ENCODE data around the gene SLC7A6.

SLC7A6 gene

DNA sequence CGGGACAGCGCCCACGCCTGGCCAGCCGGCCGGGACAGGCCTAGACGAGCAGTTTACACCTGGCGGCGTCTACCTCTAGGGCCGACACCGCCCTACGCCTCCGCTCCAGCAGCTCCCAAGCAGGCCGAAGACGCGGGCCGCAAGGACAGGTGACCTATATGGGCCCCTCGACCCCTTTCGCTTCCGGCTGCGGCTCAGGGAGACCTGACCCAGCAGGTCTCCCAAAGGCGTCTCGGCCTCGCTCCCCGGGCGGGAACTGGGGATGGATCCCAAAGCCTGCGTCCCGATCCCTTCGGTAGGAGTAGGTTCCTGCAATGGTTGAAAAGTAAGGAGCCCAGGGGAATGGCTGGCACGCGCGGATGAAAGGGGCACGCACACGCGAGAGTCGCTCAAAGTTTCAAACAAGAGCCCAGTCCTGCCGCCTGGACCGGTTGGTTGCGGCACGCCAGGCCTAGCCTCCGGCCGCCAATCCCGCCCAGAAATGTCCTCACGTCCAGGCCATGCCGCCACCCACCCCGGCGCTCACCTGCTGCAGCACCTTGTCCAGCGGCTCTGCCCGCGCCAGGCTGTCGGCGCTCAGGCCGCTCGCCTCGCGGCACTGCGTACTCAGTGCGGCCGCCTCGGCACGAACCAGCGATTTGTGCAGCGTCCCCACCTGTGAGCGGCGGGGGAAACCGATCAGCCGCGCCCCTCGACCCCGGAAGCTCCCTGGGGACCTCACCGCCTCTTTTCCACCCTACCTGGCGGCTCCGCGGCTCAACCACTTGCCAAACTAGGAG is 29.0 kb upstream of the SLC7A6 start:
- DNase-seq (ENCODE audit: low read depth, low spot score), result no peak

- no peak for DNase-seq (ENCODE audit: low read depth, low spot score)
These were observed 28.5 kb upstream of the SLC7A6 start, which contains the start of gene ESRP2 for GRCh38 chr16:68235887-68236136. Gene ESRP2, minus strand, starts transcription at chr16:68236127. Its CDS starts 82 bp downstream, at chr16:68236045.

DNA sequence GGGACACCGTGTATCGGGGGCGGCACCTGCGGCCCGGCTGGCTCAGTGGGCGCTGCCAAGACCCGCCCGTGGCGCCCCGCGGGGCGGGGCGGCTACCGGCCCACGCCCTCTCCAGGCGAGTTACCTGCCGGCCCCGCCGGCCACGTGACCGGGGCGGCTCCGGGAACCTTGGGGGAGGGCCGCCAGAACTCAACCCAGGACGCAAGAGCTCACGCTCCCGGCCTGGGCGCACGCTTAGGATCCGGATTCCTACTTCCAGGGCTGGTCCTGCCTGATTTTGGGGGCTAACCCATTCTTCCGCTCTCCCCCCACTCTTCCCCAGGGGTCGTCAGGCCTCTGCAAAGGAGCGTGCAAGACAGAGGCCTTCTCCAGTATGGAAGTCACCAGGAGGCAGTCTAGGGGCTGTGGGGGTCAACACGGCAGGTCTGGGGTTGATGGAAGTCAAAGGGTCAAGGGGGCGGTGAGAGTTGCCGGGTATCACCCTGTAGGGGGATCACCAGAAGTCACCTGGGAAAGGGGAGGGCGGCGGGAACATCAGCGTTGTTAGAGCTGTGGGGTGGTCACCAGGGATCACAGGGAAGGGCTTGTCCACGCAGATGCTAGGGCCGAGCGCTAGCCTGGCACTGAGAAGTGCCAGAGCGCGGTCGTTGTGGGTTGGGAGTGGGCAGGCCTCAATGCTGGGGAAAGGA is 28.0 kb upstream of the SLC7A6 start:
- DNase-seq (ENCODE audit: low read depth, low spot score), result no peak

GRCh38 chr16:68236826-68237242 is 27.5 kb upstream of the SLC7A6 start:
- DNase-seq (ENCODE audit: low read depth, low spot score), result no peak

- peak; percentile 75 for DNase-seq (ENCODE audit: low read depth, low spot score)
These were observed 26.9 kb upstream of the SLC7A6 start for GRCh38 chr16:68237243-68238028.

DNA sequence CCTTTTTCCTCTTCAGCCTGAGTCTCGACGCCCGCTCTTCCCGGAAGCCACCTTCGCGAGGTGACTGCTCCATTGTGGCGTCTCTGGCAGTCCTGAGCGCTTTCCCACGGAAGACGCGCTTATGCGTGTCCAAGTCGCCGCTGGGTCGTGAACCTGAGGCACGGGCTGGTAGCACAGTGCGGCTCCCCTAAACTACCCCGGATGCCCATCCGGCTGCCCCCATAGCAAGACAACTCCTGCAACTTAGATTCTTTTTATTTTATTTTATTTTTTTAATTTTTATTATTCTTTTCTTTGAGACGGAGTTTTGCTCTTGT is 26.3 kb upstream of the SLC7A6 start:
- DNase-seq (ENCODE audit: low read depth, low spot score), result no peak

DNA sequence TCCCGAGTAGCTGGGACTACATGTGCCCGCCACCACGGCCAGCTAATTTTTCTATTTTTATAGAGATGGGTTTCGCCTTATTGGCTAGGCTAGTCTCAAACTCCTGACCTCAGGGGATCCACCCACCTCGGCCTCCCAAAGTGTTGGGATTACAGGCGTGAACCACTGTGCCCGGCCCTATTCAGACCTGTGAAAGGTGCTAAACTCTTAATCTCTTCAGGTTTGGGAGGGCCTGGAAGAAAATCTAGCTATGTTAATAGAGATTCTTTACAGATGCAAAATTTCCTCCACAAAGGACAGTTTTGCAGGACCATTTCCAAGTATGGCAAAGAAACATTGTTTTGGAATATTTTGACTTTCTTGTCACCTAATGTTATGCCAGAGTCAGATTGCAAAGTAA is 22.2 kb upstream of the SLC7A6 start:
- no peak for DNase-seq (ENCODE audit: low read depth, low spot score)

DNA sequence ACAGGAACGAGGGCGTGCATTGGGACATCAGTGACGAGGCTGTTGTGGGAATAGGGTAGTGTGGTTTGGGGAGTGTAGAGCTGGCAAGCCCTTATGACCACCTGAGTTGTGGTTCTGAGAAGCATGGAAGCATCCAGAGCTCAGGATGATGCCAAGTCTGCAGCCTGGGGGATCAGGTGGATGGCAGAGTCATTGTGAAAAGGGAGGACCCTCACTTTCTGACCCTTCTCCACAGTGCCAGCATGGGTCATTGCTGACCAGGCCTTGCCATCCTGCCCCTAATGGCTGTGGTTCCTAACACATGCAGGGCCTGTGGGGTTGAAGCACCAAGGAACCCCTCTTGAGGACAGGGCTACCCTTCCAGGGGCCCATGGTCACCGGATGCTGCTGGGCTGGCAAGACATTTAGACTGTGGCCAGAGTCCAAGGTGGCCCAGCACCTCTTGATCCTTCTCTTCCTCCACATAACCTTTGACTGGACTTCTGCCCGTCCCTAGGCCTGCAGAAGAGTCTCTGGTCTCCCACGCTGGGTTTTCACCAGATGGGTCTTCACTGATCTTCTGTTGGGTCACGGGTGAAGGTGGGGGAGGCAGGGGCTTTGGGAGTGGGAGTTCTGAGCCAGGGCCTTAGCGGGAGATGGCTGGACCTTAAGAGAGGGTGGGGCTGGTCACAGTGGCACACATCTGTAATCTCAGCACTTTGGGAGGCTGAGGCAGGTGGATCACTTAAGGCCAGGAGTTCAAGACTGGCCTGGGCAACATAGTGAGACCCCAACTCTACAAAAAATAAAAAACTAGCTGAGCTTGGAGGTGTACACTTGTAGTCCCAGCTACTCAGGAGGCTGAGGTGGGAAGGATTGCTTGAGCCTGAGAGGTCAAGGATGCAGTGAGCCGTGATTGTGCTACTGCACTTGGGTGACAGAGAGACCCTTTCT is 21.1 kb upstream of the SLC7A6 start:
- DNase-seq (ENCODE audit: low read depth, low spot score), result no peak

- no peak for DNase-seq (ENCODE audit: low read depth, low spot score)
These were observed 19.8 kb upstream of the SLC7A6 start for GRCh38 chr16:68244481-68244902.

GRCh38 chr16:68244903-68245853 is 19.1 kb upstream of the SLC7A6 start, which contains the start of gene PLA2G15:
Gene PLA2G15, plus strand, starts transcription at chr16:68245373. Its CDS starts 54 bp downstream, at chr16:68245427.
- DNase-seq (ENCODE audit: low read depth, low spot score), result peak; percentile 91

- no peak for DNase-seq (ENCODE audit: low read depth, low spot score)
These were observed 18.2 kb upstream of the SLC7A6 start for GRCh38 chr16:68246121-68246520.

GRCh38 chr16:68246666-68247065 is 17.7 kb upstream of the SLC7A6 start:
- DNase-seq (ENCODE audit: low read depth, low spot score), result no peak

DNA sequence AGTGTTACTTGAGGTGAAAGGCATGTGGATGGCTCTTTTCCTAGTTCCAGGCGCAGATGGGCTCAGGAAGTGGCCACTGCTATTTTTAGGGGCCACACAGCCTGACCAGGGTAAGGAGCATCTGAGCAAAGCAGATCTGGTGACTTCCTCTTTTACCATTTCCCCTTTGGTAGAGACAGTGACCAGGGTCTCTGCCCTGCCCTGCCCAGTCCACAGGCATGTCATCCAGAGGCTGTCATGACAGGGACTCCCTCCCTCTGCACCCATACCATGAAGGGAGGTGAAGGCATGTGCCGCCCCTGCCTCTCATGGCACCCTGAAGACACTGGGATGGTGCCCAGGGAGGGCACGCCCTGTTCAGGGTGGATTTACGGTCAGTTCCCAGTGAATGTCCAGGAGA is 16.9 kb upstream of the SLC7A6 start:
- no peak for DNase-seq (ENCODE audit: low read depth, low spot score)

DNA sequence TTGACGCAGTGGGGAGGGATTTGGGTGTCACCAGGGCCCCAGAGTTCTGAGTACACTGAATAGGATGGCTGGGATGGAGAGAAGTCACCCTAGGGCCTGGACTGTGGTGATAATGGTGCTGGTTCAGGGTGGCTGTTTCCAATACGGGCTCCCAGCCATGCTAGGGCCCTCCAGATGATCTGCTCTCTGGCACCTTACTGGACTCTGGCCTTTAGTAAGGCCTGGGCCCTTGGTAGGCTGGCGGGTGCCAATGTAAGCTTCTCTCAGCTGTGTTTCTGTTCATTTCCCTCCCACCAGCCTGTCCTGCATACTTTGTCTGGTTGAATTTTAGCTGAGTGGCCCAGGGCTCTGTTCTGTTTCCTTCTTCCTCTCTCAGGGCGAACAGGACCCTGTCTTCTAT is 16.4 kb upstream of the SLC7A6 start:
- no peak for DNase-seq (ENCODE audit: low read depth, low spot score)

DNA sequence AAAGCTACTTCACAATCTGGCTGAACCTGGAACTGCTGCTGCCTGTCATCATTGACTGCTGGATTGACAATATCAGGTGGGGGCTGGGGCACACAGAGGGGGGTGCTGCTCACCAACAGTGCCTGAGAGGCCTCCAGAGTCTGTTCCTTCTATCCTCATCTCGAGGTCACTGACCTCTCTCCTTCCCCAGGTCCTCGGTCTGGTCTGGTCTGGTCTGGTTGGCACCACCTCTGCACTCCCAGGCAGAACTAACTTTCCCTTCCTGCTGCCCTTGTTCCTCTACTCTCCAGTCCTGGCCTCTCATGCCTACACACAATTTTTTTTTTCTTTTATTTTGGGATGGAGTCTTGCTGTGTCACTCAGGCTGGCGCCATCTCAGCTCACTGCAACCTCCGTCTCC is 15.0 kb upstream of the SLC7A6 start:
- no peak for DNase-seq (ENCODE audit: low read depth, low spot score)

DNA sequence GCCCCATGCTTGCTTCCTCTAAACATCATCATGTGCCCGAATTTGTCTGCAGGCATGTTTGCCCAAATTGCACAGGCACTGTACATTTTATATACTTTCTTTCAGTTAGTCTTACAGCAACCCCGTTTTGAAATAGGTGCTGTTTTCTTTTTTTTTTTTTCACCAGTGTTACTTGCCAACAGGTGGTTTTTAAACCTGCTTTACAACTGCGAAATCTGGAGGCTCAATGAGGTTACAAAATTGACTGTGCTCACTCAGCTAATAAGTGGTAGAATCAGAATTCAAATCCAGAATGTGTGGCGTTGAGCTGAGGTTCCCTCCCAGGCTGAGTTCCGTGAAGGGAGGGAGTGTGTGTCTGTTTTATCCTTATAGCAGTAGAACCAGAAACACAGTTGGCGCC is 13.4 kb upstream of the SLC7A6 start:
- no peak for DNase-seq (ENCODE audit: low read depth, low spot score)

- DNase-seq (ENCODE audit: low read depth, low spot score), result no peak
These were observed 12.5 kb upstream of the SLC7A6 start for GRCh38 chr16:68251832-68252231.

DNA sequence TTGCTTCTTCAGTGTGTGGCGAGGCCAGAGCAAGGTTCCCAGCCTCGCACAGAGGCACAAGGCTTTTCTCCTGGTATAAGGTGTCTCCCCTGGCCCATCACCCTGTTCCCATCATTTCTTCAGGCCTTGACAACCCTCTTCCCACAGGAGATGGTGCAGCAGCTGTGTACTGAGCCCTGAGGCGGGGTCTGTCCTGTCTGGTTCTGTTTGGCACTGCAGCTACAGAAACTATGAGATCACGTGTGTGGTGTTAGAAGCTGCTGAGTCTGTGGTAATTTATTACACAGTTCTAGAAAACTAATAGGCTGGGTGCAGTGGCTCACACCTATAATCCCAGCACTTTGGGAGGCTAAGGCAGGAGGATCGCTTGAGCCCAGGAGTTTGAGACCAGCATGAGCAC is 11.9 kb upstream of the SLC7A6 start:
- DNase-seq (ENCODE audit: low read depth, low spot score), result no peak

DNA sequence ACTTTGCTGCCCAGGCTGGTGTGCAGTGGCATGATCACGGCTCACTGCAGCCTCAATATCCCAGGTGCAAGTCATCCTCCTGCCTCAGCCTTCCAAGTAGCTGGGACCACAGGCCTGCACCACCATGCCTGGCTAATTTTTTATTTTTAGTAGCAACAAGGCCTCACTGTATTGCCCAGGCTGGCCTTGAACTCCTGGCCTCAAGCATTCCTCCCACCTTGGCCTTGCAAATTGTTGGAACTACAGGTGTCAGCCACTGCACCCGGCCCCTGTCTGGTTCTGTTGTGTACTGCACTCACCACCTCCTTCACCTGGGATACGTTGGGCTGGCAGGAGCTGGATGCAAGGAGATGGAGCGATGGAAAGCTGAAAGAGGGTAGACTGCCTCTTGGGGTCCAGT is 10.6 kb upstream of the SLC7A6 start:
- no peak for DNase-seq (ENCODE audit: low read depth, low spot score)

DNA sequence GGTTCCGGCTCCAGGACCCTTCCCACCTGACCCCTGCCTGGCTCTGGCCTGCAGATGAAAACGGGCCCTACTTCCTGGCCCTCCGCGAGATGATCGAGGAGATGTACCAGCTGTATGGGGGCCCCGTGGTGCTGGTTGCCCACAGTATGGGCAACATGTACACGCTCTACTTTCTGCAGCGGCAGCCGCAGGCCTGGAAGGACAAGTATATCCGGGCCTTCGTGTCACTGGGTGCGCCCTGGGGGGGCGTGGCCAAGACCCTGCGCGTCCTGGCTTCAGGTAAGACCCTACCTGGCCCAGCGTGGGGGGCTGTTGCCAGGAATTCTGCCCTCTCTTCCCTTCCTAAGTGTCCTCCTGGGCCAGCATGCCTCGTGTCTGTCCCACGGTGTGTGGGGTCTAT is 8.6 kb upstream of the SLC7A6 start:
- DNase-seq (ENCODE audit: low read depth, low spot score), result no peak
